Thyroid gland (tissue), 4 donors: ENCODE results near the gene SETBP1.

ENCODE experiments used
- CTCF ChIP-seq, 6 experiments: fragments of 200-600 bp in 3 of 6; fragments of 450-650 bp in 3 of 6; sonication (generic) in 3 of 6; IDR thresholded peaks; one replicate each; pipeline ENCODE4 v1.5.1; 2016 to 2019; ENCODE audit warnings: antibody characterized with exemption in 6 of 6, mild to moderate bottlenecking in 2 of 6, inconsistent platforms in 1 of 6, moderate library complexity in 1 of 6
- POLR2A ChIP-seq, 2 donors: fragments of 450-650 bp; IDR thresholded peaks; one replicate each; pipeline ENCODE4 v1.6.1; 2017; ENCODE audit warnings: antibody characterized with exemption in 2 of 2, mild to moderate bottlenecking in 2 of 2, moderate library complexity in 1 of 2

GRCh38 chr18:44799382-44799906 is 118.8 kb downstream of the SETBP1 start:
- TF ChIP-seq CTCF (IDR thresholded peaks at IDR 0.05): no peak
- TF ChIP-seq POLR2A (IDR thresholded peaks at IDR 0.05): no peak
